ENCODE results near the gene TRIP6.

- no peak for TF ChIP-seq GABPB1 (CRISPR knock-in tag; IDR thresholded peaks at IDR 0.05)
- TF ChIP-seq CTCF (IDR thresholded peaks at IDR 0.05) = no peak
- TF ChIP-seq ATF3 (CRISPR knock-in tag; conservative IDR thresholded peaks at IDR 0.05) = no peak
These were observed 36.8 kb upstream of the TRIP6 start for GRCh38 chr7:100830396-100830795.
